ENCODE measurements around the gene RAB30.

- TF ChIP-seq CTCF (IDR thresholded peaks at IDR 0.05; ENCODE audit: insufficient read depth, low read length) (no peak), GABPA (IDR thresholded peaks at IDR 0.05; ENCODE audit: low read depth) (no peak), POLR2AphosphoS5 (IDR thresholded peaks at IDR 0.05; ENCODE audit: low read depth) (no peak)
Observed at GRCh38 chr11:83064011-83064410, 7.7 kb downstream of the RAB30 start.
